CD4-positive, alpha-beta T cell treated with Interferon alpha-2 for 1 hour (primary cell): ENCODE measurements around the gene RBM8A.
"Not testable (repeated sequence)": the region's sequence is repeated elsewhere in the genome, so short reads cannot be mapped to it uniquely, and the experiment has no call there.

Experiments
- DNase-seq, 2 donors: peaks; one replicate each; pipeline ENCODE4 v3.0.0-alpha.2; 2020 to 2022

RBM8A gene

GRCh38 chr1:145956361-145956760 is 29.1 kb upstream of the RBM8A start:
- DNase-seq = no peak

DNA sequence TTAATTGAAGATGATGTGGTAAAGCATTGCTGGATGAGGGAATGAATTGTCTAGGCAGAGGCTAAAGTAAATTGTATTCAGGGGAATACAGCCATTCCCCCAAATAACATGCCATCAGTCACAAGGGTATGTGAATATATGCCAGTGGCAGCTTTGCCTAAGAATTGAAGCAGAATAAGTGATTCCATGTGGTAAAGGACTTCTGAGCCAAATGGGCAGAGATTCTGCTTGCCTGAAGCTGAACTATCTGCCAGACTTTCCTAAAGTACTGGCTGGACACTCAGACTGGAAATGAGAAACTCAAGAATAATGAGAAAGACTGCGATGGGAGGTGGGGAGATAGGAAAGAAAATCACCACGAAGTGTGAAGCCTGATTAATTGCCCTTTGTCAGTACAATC is 28.2 kb upstream of the RBM8A start:
- DNase-seq = no peak

- no peak for DNase-seq
These were observed 26.6 kb upstream of the RBM8A start for GRCh38 chr1:145953861-145954260.

GRCh38 chr1:145952903-145953302 is 25.6 kb upstream of the RBM8A start:
- no peak for DNase-seq

DNA sequence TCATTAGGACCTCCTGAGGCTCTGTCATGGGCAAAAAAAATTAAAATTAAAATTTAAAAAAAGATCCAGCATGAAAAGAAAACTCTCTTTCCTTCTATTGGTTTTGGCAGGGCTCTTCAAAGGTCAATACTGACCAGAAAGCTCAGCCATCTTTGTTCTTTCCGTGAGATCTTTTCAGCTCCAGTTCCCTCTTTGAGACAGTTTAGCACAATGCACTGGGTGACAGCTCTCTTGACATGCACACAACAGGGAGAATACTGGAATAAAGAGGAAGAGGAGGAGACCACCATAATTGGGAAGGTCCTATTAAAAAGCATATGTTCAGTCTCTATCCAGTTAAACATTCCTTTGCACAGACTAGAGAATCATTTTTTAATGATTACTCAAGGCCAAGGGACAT is 24.2 kb upstream of the RBM8A start:
- DNase-seq = no peak

GRCh38 chr1:145949219-145949618 is 21.9 kb upstream of the RBM8A start:
- no peak for DNase-seq

DNA sequence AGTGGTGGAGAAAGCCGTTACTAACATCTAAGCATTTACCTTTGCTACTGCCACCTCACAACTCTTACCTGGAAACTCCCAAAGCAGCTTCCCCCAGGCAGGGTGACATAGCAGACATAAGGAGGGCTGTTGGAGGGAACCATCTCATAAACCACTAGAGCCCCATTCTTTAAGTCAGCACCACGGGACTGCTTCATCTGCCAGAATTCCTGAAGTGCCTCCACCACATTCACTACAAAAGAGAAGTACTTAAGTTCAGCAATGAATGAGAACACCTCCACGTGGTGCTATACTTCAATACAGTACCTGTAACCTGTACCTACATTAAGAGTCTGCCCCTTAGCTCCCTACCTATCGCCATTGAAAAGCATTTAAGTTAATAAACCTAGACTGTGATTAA is 20.3 kb upstream of the RBM8A start:
- no peak for DNase-seq

- no peak for DNase-seq
These were observed 19.2 kb upstream of the RBM8A start for GRCh38 chr1:145946477-145946986.

DNA sequence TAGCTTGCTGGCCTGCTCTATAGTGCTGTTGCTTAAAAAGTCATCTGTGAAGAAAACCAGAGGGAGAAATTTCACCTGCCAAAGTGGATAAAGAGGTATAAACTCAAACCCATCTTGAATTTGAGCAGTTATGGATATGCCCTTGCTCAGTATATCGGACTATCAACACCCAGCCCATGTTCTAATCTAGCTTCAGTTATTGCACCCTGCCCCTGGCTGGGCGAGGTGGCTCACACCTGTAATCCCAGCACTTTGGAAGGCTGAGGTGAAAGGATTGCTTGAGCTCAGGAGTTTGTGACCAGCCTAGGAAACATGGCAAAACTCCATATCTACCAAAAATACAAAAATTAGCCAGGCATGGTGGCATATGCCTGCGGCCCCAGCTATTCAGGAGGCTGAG is 17.2 kb upstream of the RBM8A start:
- no peak for DNase-seq

- DNase-seq = no peak
These were observed 15.6 kb upstream of the RBM8A start for GRCh38 chr1:145942871-145943270.

DNA sequence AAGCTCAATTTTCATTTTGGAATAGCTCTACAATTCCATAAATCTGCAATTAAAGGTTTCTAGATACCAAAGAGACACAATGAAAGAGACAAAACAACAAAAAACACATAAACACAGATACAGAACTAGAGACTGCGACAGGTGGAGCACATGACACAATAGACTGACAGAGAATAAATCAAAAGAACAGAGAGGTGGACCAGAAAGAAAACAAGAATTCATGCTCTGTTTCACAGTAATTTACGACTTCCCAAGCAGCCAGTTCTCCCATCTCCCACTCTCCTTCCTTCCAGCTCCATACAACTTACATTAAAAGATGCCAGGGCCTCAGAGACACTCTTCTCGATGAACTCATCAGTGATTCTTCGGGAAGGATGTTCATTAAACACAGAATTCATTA is 15.1 kb upstream of the RBM8A start:
- no peak for DNase-seq

- DNase-seq = no peak
These were observed 10.2 kb upstream of the RBM8A start for GRCh38 chr1:145937436-145937835.

DNA sequence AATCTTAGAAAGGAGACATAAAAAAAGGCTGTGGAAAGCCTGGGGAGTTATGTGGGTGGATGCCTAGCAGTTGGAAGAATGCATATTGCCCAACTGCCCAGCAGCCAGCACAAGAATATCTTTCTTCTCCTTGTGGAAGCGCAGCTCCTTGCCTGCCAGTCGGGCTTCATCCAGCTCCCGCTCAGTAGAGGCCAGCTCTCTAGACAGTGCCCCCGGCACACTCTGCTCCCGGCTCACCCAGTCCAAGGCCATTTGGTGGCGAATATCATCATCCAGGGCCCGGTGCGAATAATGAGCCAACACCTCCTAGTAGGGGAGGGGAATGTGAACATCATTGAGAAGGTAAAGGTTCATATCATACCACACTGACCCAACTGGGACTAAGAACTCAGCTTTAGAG is 9.0 kb upstream of the RBM8A start:
- no peak for DNase-seq

- DNase-seq = no peak
These were observed 8.4 kb upstream of the RBM8A start for GRCh38 chr1:145935708-145936107.

- peak in 1 of 2 donors; percentile 53 for DNase-seq
These were observed 5.3 kb upstream of the RBM8A start for GRCh38 chr1:145932522-145933009.

- no peak for DNase-seq
These were observed 796 bp upstream of the RBM8A start for GRCh38 chr1:145927916-145928643.

GRCh38 chr1:145926686-145927062 is 610 bp downstream of the RBM8A start:
- DNase-seq = no peak

GRCh38 chr1:145922266-145922665 is 5.0 kb downstream of the RBM8A start:
- no peak for DNase-seq

GRCh38 chr1:145920297-145920696 is 7.0 kb downstream of the RBM8A start:
- not testable (repeated sequence) for DNase-seq

DNA sequence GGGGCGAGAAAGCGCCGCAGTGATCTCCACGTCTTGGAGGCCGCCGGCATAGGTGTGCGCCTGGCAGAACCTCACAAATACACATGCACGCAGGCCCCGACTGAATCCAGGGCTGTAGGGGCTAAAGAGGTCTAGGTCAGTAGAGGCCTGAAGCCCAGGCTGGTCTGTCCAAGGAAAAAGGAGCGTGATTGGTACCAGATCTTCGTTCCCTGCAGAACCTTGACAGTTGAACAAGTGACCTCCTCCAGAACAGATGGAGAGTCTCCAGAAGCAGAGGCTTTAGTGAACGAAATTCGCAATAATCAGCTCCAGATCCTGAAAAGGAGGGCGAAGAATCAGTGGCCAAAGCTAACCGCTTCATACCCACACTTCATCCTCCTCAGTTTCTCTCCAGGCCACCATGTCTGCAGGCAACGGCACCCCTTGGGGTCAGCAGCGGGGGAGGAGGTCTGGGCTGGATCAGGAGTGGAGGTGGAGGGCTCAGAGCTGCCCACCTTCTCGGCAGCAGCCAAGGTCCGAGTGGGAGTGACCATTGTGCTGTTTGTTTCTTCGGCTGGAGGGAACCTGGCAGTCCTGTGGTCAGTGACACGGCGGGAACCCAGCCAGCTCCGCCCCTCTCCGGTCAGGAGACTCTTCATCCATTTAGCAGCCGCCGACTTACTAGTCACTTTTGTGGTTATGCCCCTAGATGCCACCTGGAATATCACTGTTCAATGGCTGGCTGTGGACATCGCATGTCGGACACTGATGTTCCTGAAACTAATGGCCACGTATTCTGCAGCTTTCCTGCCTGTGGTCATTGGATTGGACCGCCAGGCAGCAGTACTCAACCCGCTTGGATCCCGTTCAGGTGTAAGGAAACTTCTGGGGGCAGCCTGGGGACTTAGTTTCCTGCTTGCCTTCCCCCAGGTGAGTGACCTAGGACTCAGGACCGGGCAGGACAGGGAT is 8.0 kb downstream of the RBM8A start:
- DNase-seq = peak in 1 of 2 donors; percentile 20

DNA sequence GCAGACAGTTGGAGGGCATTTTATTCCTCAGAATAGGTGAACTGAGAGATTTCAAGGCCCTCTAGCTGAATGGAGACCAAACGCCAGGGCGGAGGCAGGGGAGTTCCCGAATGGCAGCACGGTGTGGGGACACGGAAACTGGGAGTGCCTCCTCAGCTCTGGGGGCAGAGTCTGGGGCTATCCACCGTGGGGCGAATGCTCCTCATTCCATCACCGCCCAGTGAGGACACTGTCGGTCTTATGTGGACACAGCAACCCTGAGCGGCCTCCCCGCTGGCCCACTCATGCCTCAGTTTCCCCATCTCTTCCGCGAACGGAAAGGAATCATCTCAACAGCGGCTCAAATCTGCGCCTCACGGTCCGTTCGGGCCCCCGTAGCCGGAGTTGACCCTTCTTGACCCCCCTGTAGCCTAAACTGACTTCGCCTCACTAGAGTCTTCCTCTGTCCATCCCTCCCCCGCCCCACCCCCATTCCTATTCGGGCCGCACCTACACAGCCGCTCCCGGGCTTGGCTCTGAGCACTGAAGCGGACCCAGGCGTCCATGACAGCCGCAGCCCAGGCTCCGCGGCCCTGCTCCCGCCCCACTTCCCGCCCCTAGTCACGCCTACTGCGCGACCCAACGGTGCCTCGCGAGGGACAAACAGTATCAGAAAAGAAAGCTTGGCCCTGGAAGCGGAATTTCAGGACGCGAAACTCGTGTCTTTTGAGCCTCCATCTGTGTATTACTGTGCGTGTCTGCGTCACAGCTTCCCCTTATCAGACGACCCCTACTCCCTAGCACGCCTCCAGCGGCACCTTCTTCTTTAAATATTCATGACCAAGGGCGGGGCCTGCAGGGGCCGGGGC is 8.9 kb downstream of the RBM8A start, which contains the start of gene PEX11B:
TSS of gene PEX11B (minus strand) at position 574 of the 848 bp plus-strand sequence. CDS start at position 545, 29 bp downstream.
- peak; percentile 93 to 95 for DNase-seq

DNA sequence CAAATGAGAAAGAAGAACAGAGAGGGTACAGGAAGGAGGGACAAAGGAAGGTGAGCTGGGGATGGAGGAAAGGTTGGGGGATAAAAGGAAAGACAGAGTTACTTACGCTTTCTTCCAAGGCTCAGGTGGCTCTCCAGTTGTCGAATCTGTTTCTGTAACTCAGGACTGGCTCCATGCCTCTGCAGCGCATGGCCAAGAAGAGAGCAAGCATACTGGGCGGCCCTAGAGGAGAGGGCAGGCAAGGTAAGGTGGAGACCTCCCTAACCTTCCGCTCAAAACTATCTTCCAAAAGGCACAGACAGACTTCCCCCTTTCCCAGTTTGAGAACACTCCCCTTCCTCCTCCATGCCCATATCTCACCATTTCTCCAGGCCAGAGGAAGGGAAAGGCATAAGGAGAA is 9.7 kb downstream of the RBM8A start:
- no peak for DNase-seq

- DNase-seq = no peak
These were observed 10.5 kb downstream of the RBM8A start for GRCh38 chr1:145916745-145917144.
